ENCODE results near the gene MMS22L. TPM values are rescaled to one million over a fixed set of nuclear protein-coding genes. Genes with fewer than 3 reads are reported as not detected.
A peak's percentile ranks its signal among the peaks of the same experiment; 100 is the strongest.

MMS22L gene
- total and polyA plus RNA-seq, 2 of the 4 experiments (the other 2 are of a cell fraction) = 6.1 to 18.6 TPM

GRCh38 chr6:97322811-97323210, 39.8 kb upstream of the MMS22L start:
- ATAC-seq (ENCODE audit: low read depth) = no peak
- ChIA-PET POLR2A (ENCODE audit: unreplicated experiment) (no interaction called here), CTCF (no interaction called here)
- H3K14ac ChIP-seq (replicated peaks; ENCODE audit: low read depth, low read length) = no peak overlapping the region
- H3K36me3 ChIP-seq (ENCODE audit: control insufficient read depth, insufficient read depth, low read length) = no peaks in the 10 kb centered on the region
- H3K4me3 ChIP-seq (ENCODE audit: insufficient read depth, low read depth, low read length) = no peak overlapping the region
- H3K23ac ChIP-seq (ENCODE audit: low read depth, low read length) = no peak overlapping the region
- no peak for TF ChIP-seq RCOR1 (IDR thresholded peaks at IDR 0.05; ENCODE audit: insufficient replicate concordance, low read length)
- TF ChIP-seq ELK1 (IDR thresholded peaks at IDR 0.05; ENCODE audit: borderline replicate concordance, low read depth, low read length) = no peak
- no peak for TF ChIP-seq POLR2A (IDR thresholded peaks at IDR 0.05; ENCODE audit: low read depth, low read length)
- no peak for TF ChIP-seq FOS (IDR thresholded peaks at IDR 0.05; ENCODE audit: low read depth, low read length)
- no peak for TF ChIP-seq CTCF (conservative IDR thresholded peaks at IDR 0.05; ENCODE audit: low read depth, low read length)
- TF ChIP-seq RFX5 (IDR thresholded peaks at IDR 0.05; ENCODE audit: low read depth, low read length) = no peak
- no peak for TF ChIP-seq CHD1 (IDR thresholded peaks at IDR 0.05; ENCODE audit: low read depth, low read length)
- TF ChIP-seq MAZ (IDR thresholded peaks at IDR 0.05; ENCODE audit: borderline replicate concordance, low read depth, low read length) = no peak
- no peak for TF ChIP-seq BHLHE40 (IDR thresholded peaks at IDR 0.05; ENCODE audit: low read depth, low read length)
- TF ChIP-seq USF2 (IDR thresholded peaks at IDR 0.05; ENCODE audit: low read depth, low read length) = no peak
- TF ChIP-seq SMC3 (IDR thresholded peaks at IDR 0.05; ENCODE audit: low read depth, low read length) = no peak
- TF ChIP-seq MAFK (IDR thresholded peaks at IDR 0.05; ENCODE audit: low read depth, low read length) = no peak
- TF ChIP-seq RAD21 (IDR thresholded peaks at IDR 0.05; ENCODE audit: low read length) = no peak
- no peak for TF ChIP-seq NFE2L2 (IDR thresholded peaks at IDR 0.05; ENCODE audit: low read depth, low read length)
- no peak for TF ChIP-seq MXI1 (IDR thresholded peaks at IDR 0.05; ENCODE audit: borderline replicate concordance, low read depth, low read length)
- no peak for TF ChIP-seq CEBPB (IDR thresholded peaks at IDR 0.05; ENCODE audit: low read depth, low read length)
- H3K4me1 ChIP-seq (ENCODE audit: control insufficient read depth, insufficient read depth, low read length) = no peaks in the 10 kb centered on the region
- no peaks in the 10 kb centered on the region for H3K79me1 ChIP-seq (ENCODE audit: low read depth in 1 of 2, low read length in 2 of 2)
- peak; percentile 52 for DNase-seq
- H4K8ac ChIP-seq (ENCODE audit: low read depth in 2 of 2, low read length in 2 of 2) = no peak overlapping the region
- H3K9ac ChIP-seq (ENCODE audit: low read depth, low read length) = no peak overlapping the region
- H2BK120ac ChIP-seq (ENCODE audit: low read depth, low read length) = no peak overlapping the region
- no peak overlapping the region for H2BK20ac ChIP-seq (ENCODE audit: low read depth, low read length)
- H2AK9ac ChIP-seq (replicated peaks; ENCODE audit: low read depth, low read length, poor library complexity) = no peak overlapping the region
- no peak overlapping the region for H2BK5ac ChIP-seq (ENCODE audit: low read depth, low read length, poor library complexity, severe bottlenecking)
- no peak overlapping the region for H3K4ac ChIP-seq (ENCODE audit: low read depth, low read length)
- no CpG with 5 or more reads among the region's 1 CpG for WGBS, 2 experiments (ENCODE audit: extremely low coverage in 2 of 2, insufficient read length in 1 of 2)
- no peak overlapping the region for H4K91ac ChIP-seq (ENCODE audit: insufficient read depth, low read depth, low read length)
- H3K9me1 ChIP-seq (ENCODE audit: insufficient read depth, low read length) = no peaks in the 10 kb centered on the region
- no peak overlapping the region for H2AFZ ChIP-seq (replicated peaks; ENCODE audit: low read length, poor library complexity)
- no peak overlapping the region for H3K4me2 ChIP-seq (ENCODE audit: low read depth, low read length)
- no peak overlapping the region for H3K27ac ChIP-seq (ENCODE audit: insufficient read depth, low read length)
- no peak overlapping the region for H3K18ac ChIP-seq (ENCODE audit: low read depth, low read length)
- no peak overlapping the region for H2BK15ac ChIP-seq (ENCODE audit: low read depth, low read length)
- no peak overlapping the region for H2AK5ac ChIP-seq (ENCODE audit: low read depth, low read length)
- no peaks in the 10 kb centered on the region for H3K9me3 ChIP-seq (ENCODE audit: control insufficient read depth, insufficient read depth, low read length)
- in situ Hi-C loops (cut with MboI; ENCODE audit: low sequenced_read_pairs) = no loop called here
- dilution Hi-C loops (cut with HindIII; ENCODE audit: low sequenced_read_pairs, unreplicated experiment) = no loop called here
- H4K5ac ChIP-seq (ENCODE audit: low read depth, low read length) = no peak overlapping the region
- H3K27me3 ChIP-seq (ENCODE audit: control insufficient read depth, insufficient read depth, low read length) = no peaks in the 10 kb centered on the region
- no peak overlapping the region for H3K56ac ChIP-seq (ENCODE audit: extremely low read depth, insufficient read depth, low read length)
- BruUV-seq (replicated peaks) = no TSS peak
- intact Hi-C loops (cut with micrococcal nuclease) = no loop called here
- H4K20me1 ChIP-seq (ENCODE audit: insufficient read depth, low read length) = no peaks in the 10 kb centered on the region
